UCSD-AML1 (cell line): ENCODE results near the gene OR4C6.

Experiments
- DNase-seq: peaks from one replicate; lab custom pipeline; 2025; ENCODE audit not compliant: unreplicated experiment; lab: John Stamatoyannopoulos, UW

The OR4C6 gene

DNA sequence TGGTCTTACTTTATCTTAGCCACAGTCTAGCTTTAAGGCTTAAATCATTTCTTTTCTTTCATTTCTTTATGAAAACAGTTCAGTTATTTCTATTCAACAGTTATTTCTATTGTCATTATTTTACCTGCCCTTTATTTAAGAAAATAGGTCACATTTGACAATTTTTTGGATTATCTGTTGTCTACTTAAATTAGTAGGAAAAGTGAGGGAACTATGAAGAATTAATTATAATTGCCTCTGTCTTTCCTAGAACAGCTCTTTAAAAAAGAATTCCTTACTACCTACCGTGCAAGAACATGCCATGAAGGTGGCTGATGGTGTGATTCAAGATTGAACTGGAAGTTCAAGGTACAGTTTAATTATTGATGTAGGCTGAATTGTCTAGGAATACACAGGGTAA is at the start of gene OR4C6:
Gene OR4C6 (plus strand): TSS at position 301 of the 400 bp plus-strand sequence. CDS start 2,966 bp downstream, outside the sequence.
- DNase-seq, result no peak

DNA sequence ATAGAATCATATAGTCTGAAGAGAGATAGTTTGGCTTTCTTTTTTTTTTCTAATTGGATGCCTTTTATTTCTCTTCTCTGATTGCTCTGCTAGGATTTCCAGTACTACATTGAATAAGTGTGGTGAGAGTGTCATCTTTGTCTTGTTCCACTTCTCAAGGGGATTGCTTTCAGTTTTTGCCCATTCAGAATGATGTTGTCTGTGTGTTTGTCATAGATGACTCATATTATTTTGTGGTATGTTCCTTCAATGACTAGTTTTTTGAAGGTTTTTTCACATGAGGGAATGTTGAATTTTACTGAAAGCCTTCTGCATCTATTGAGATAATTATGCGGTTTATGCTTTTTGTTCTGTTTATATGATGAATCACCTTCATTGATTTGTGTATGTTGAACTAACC is 37.5 kb upstream of the OR4C6 start:
- DNase-seq, result no peak

DNA sequence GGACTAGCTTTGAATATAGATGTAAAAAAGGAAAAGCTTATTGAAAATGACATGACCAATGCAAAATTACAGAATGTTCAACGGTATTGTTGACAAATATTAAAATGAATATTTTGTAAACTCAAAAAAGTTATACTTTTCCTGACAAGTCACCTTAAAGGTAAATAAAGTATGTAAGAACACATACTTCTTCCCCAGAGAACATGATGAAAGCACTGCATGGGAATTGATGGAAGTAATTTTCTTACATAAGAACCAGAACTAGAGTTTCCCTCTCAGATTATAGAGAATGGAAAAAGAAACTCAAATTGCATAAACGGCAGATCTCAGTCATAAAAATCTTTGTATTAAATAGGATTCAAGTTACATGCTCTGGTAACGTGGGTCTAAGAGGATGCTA is 27.2 kb upstream of the OR4C6 start, which contains the start of gene OR4P4:
Gene OR4P4 (plus strand): TSS at position 301 of the 400 bp plus-strand sequence.
- no peak for DNase-seq

DNA sequence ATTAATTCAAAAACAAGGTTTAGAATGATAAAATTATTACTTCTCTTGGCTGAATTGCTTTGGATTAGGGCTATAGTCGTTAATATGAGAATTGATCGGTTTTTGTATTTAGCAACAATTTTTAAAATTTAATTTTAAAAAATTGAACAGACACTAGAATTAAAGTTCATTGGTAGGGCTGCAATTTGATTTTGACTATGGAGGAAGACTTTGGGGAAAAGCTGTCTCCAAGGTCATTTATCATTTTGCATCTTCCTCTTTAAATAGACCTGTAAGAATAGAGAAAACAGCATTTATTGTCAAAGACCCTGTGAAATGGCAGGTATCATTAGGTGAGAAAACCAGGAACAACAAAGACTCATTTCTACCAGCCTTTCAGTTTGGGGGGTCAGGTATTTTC is 14.0 kb upstream of the OR4C6 start, which contains the start of gene OR4S2:
Gene OR4S2 (plus strand): TSS at position 301 of the 400 bp plus-strand sequence. CDS start 2,577 bp downstream, outside the sequence.
- DNase-seq, result no peak

DNA sequence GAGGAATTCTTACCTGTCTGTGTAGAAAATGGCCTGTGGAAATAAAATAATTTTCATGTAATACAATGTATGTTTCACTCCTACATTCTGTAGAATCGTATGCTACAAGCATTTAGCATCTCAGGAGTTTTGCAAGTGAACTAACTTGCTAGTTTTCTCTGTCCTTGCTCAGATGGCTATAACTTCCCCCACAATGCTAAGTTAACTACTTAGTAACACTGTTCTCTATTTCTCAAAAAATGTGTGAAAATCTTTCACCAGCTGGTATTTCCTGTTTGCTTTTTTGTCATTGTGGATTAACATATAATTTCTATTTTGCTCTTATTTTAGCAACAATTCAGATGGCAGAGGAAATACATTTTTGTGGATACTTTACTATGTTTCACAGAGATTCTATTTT is 9.4 kb upstream of the OR4C6 start:
- no peak for DNase-seq

DNA sequence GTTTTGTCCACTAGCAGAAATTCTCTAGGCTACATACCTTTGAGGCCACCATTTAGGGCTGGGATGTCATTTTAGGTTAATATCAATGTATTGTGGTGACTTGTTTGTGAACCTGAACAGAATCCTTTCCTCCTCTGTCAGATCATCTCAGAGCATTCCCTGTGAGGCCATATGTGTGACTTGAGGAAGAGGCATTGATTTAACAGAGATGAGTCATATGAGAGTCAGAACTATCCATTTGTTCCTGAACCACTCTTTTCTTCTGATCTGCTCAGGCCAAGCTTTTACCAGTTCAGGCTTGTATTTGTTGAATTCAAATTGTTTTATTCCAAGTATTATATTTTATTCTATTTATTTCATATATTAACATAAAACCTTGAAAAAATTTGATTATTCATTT is 6.9 kb upstream of the OR4C6 start:
- DNase-seq, result no peak

DNA sequence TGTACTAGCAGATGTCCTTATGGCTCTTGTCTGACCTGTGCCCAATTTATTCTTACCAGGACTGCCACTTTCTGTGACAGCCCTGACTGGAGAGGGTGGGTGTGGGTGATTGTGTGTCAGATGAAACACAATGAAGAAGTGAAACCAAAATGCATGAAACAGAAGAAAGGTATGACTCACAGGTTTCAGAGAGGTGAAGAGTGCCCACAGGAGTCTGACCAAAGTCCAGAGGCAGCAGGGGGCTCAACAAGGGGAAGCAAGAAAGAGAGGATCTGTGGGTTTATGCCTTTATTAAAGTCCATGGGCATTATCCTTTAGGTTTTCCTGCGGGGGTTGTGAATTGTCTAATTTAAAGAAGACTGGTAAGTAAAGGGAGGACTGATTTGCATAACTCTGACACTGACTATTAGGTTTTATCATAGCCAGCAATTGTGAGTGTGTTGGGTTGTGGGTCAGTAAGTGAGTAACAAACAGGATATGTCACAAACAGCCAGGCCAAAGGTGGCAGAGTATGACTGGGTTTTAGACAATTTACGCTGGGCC is 3.9 kb upstream of the OR4C6 start:
- DNase-seq, result no peak

DNA sequence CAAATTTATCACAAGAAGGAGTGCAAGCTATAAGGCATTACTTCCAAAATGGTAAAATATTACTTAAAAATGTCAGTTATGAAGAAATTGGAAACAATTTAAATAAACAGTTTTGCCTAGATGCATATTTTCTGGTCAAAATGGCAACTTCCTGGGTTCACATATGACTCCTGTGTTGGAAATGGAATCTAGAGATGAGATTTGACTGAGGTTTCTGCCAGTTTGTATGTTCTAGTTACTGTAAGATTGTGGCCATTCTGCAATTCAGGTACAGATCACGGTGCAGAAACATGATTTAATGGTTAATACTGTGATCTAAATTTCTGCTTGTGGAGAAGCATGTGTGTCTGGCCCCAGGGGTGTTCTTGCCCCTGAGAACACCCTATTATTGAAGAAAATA is 3.4 kb upstream of the OR4C6 start:
- DNase-seq, result no peak

DNA sequence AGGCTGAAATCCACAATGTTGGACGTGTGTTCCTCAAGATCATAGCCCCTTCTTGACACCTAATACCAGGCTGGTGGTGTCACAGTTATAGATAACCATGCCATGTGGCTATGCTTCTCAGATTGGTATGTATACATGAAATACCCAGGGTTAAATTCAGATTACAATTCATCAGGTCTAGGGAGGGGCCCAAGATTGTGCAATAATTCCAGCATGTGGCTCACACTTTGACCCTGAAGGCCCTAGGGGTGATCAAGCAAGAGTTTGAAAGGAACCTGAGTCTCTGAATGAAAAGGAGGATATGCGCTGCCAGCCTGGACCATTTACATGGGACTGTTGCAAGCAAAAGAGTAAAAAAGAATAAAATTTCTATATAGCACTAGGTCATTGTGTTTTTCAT is 7.4 kb downstream of the OR4C6 start:
- DNase-seq, result no peak

DNA sequence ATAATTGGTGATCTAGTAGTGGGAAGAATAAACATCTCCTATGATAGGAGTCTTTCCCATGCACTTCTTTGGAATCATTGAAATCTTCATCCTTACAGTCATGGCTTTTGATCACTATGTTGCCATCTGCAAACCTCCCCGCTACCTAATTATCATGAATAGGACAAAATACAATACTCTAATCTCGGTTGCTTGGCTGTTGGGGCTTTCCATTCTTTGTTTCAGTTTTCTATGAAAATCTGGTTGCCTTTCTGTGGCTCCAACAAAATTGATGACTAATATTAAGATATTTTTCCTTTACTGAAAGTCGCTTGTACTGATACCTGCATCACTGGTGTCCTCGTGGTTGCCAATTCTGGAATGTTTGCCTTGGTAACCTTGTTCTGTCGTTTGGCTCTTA is 11.9 kb downstream of the OR4C6 start:
- DNase-seq, result no peak

DNA sequence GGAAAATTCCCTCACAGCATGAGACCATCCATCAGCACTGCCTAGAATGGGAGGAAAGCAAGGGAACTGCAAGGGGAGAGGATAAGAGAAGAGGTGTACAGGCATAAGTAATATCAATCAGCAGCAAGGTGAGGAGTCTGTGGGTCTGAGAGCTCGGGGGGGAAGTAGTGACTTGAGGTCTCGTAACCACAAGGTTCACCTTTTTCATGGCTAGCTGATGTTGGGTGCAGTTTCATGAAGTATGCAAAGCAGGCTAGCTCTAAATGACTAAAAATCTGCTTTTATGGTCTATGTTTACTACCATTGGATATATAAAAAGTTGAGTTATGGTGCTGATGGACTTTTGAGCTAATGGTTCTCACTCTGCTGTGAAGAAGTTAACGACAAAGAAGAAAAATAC is 35.8 kb downstream of the OR4C6 start:
- no peak for DNase-seq

DNA sequence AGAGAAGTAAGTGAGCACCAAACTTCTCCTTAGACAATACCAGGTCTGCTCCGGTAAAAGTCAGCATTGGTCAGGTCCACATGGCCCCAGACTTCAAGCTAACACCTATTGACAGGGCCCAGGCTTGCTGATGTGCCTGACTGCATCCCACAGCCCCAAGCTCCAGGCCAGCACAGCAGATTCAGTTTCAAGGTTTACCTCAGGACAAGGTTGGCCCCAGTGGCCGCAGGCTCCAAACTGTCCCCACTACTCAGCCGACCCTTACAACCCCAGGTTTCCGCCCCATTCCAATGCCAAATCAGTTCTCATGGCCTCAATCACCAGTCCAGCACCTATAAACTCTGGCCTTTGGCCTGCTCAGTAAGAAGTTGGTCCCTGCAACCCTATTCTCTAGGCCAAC is 39.4 kb downstream of the OR4C6 start:
- DNase-seq, result no peak

DNA sequence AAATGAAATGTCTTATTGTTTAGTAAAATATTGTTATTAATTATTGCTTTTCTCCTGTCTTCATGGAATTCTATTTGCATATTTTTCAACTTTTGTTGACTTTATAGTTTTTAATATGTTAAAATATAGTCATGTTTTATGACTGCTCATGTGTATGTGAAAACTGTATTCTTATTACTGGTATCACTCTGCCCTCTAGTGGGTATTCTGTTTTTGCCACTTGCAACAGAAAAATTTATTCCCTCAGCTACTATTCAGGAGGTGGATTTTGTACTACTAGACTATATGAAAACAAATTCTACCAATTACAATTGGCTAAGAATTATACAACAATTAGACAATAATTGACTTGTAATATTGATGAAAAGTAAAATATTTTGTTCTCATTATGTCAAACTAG is 45.0 kb downstream of the OR4C6 start:
- DNase-seq, result no peak

DNA sequence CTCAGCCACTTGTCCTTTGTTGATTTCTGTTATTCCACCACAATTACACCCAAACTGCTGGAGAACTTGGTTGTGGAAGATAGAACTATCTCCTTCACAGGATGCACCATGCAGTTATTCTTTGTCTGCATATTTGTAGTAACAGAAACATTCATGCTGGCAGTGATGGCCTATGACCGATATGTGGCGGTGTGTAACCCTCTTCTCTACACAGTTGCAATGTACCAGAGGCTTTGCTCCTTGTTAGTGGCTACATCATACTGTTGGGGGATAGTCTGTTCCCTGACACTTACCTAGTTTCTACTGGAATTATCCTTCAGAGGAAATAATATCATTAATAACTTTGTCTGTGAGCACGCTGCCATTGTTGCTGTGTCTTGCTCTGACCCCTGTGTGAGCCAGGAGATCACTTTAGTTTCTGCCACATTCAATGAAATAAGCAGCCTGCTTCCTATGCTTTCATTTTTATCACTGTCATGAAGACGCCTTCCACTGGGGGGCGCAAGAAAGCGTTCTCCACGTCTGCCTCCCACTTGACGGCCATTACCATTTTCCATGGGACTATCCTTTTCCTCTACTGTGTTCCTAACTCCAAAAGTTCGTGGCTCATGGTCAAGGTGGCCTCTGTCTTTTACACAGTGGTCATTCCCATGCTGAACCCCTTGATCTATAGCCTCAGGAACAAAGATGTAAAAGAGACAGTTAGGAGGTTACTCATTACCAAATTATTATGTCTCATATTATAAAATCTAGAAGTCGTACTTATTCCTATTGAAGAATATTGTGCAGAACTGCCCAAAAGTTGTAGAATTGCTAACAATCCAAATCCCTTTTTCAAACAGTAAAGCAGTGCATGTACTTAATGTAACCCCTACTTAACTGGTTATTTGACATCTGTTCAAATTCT is 53.2 kb downstream of the OR4C6 start:
- DNase-seq, result peak; percentile 25
